HG03520 (cell line): Measurements from ENCODE around the gene LIMK1.
"Not testable (repeated sequence)": the region's sequence is repeated elsewhere in the genome, so short reads cannot be mapped to it uniquely, and the experiment has no call there.

Experiments used
- ATAC-seq: cut with Tn5 transposase; IDR thresholded peaks from one replicate; pipeline ENCODE4 v1.9.1; 2021; ENCODE audit warnings: mild to moderate bottlenecking, moderate library complexity; ENCODE audit not compliant: unreplicated experiment

The LIMK1 gene

GRCh38 chr7:74119831-74120230 lies 36.2 kb downstream of the LIMK1 start:
- no peak for ATAC-seq

- ATAC-seq: no peak
Observed at GRCh38 chr7:74121401-74122249, 38.0 kb downstream of the LIMK1 start.

- not testable (repeated sequence) for ATAC-seq
Observed at GRCh38 chr7:74123892-74124291, 40.3 kb downstream of the LIMK1 start.

GRCh38 chr7:74126220-74126880 lies 42.7 kb downstream of the LIMK1 start:
- no peak for ATAC-seq

GRCh38 chr7:74129887-74130286 lies 46.3 kb downstream of the LIMK1 start:
- no peak for ATAC-seq

- no peak for ATAC-seq
Observed at GRCh38 chr7:74130518-74130917, 46.9 kb downstream of the LIMK1 start.

GRCh38 chr7:74134117-74134620 lies 50.6 kb downstream of the LIMK1 start:
- ATAC-seq: no peak

GRCh38 chr7:74138334-74138867 lies 54.8 kb downstream of the LIMK1 start:
- ATAC-seq: no peak

- ATAC-seq: no peak
Observed at GRCh38 chr7:74138945-74139843, 55.6 kb downstream of the LIMK1 start.

- ATAC-seq: no peak
Observed at GRCh38 chr7:74141705-74142104, 58.1 kb downstream of the LIMK1 start.

- no peak for ATAC-seq
Observed at GRCh38 chr7:74143383-74143782, 59.8 kb downstream of the LIMK1 start.

GRCh38 chr7:74148491-74148890 lies 64.9 kb downstream of the LIMK1 start:
- ATAC-seq: no peak

- no peak for ATAC-seq
Observed at GRCh38 chr7:74149071-74149470, 65.5 kb downstream of the LIMK1 start.

GRCh38 chr7:74149603-74150002 lies 66.0 kb downstream of the LIMK1 start:
- ATAC-seq: no peak

- no peak for ATAC-seq
Observed at GRCh38 chr7:74153736-74154135, 70.1 kb downstream of the LIMK1 start.

- no peak for ATAC-seq
Observed at GRCh38 chr7:74155810-74156395, 72.3 kb downstream of the LIMK1 start.

GRCh38 chr7:74157605-74158004 lies 74.0 kb downstream of the LIMK1 start:
- ATAC-seq: no peak

GRCh38 chr7:74164985-74165456 lies 81.4 kb downstream of the LIMK1 start:
- no peak for ATAC-seq

GRCh38 chr7:74165867-74166593 lies 82.4 kb downstream of the LIMK1 start:
- no peak for ATAC-seq

- ATAC-seq: not testable (repeated sequence)
Observed at GRCh38 chr7:74167324-74167723, 83.7 kb downstream of the LIMK1 start.
